ENCODE results near the gene ZNF618.

DNA sequence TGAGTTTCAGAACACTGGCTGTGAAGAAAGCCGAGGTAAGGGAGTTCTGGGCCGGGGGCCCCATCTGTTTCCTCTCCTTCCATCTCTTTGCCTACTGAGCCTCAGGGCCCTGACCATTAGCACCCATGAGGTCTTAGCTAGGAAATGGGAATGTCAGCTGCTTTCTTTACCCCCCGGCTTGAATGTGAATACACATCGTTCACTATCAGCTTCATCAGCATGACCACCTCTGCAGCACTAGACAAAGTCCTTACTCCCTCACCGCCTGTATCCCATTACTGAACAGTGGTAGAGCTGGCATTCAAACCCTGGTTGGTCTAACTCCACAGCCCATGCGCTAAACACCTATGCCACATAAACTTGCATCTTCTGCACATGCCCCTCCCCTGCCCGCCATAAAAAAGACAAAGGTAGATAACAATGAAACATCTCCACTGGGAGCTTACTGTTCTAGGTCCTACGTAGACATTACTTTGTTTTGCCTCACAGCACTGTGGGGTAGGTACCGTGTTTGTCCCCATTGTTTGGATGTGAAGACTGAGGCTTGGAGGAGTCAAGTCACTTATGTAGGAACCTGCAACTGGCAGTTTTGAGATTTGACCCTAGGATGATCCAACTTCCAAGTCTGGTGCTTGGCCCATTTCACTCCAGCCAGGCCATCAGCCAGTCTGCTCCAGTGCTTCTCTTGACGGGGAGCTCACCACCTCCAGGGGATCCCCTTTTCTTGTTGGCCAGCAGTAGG lies 108.7 kb downstream of the ZNF618 start:
- no peak for TF ChIP-seq POLR2A (IDR thresholded peaks at IDR 0.05)
- TF ChIP-seq POLR2AphosphoS5 (IDR thresholded peaks at IDR 0.05), result no peak

All from prostate gland (tissue), 1 donor.